ENCODE measurements around the gene ANKRD16.
"Not testable (repeated sequence)": the region's sequence is repeated elsewhere in the genome, so short reads cannot be mapped to it uniquely, and the experiment has no call there.

Gene ANKRD16

DNA sequence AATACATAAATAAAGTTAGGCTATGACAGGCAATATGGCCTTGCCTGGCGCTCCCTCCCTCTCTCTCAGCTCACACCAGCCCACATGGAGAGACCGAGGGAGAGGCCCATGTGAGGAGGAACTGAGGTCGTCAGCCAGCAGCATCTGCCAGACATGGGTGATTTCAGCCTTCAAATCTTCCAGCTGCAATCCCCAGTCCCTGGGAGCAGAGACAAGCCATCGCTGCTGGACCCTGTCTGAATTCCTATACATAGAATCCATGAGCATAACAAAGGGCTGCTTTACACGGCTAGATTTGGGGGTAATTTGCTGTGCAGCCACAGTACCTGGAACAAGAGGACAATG is 35.6 kb downstream of the ANKRD16 start:
- Histone ChIP-seq H3K4me3 (ENCODE audit: insufficient read depth, low read length, poor library complexity, severe bottlenecking) (no peak overlapping the region), H3K9ac (ENCODE audit: low read length) (no peak overlapping the region), H3K27ac (ENCODE audit: low read depth, low read length) (no peak overlapping the region), H3F3A (ENCODE audit: insufficient read depth) (no peaks in the 10 kb centered on the region), H3K9me3 (ENCODE audit: insufficient read depth, low read length) (no peaks in the 10 kb centered on the region), H3K36me3 (ENCODE audit: low read length) (no peaks in the 10 kb centered on the region), H4K20me1 (ENCODE audit: low read depth, low read length) (no peaks in the 10 kb centered on the region), H3K4me2 (ENCODE audit: low read depth, low read length, poor library complexity, severe bottlenecking) (no peak overlapping the region), H3K27me3 (ENCODE audit: low read length) (no peaks in the 10 kb centered on the region), H2AFZ (ENCODE audit: low read depth, low read length, severe bottlenecking) (no peak overlapping the region), H3K9me2 (replicated peaks; ENCODE audit: insufficient read depth, low read length) (no peaks in the 10 kb centered on the region), H3K79me2 (ENCODE audit: insufficient read depth, low read length) (no peaks in the 10 kb centered on the region)
- TF ChIP-seq, protein P1, sequence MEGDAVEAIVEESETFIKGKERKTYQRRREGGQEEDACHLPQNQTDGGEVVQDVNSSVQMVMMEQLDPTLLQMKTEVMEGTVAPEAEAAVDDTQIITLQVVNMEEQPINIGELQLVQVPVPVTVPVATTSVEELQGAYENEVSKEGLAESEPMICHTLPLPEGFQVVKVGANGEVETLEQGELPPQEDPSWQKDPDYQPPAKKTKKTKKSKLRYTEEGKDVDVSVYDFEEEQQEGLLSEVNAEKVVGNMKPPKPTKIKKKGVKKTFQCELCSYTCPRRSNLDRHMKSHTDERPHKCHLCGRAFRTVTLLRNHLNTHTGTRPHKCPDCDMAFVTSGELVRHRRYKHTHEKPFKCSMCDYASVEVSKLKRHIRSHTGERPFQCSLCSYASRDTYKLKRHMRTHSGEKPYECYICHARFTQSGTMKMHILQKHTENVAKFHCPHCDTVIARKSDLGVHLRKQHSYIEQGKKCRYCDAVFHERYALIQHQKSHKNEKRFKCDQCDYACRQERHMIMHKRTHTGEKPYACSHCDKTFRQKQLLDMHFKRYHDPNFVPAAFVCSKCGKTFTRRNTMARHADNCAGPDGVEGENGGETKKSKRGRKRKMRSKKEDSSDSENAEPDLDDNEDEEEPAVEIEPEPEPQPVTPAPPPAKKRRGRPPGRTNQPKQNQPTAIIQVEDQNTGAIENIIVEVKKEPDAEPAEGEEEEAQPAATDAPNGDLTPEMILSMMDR (IDR thresholded peaks at IDR 0.05; ENCODE audit: insufficient read depth, low read length, poor library complexity, severe bottlenecking): no peak
- no peak for TF ChIP-seq EZH2phosphoT487 (conservative IDR thresholded peaks at IDR 0.05; ENCODE audit: low read length)

DNA sequence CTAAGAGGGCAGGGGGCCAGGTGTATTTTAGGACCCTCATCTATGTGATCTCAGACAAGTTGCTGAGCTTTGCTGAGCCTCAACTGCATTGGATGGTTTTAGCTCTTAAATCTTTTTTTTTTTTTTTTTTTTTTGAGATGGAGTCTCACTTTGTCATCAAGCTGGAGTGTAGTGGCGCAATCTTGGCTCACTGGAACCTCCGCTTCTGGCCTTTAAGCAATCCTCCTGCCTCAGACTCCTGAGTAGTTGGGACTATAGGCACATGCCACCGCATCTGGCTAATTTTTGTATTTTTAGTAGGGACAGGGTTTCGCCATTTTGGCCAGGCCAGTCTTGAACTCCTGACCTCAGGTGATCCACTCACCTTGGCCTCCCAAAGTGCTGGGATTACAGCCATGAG is 43.0 kb downstream of the ANKRD16 start:
- H3K79me2 ChIP-seq (ENCODE audit: insufficient read depth, low read length); H3K9me2 ChIP-seq (replicated peaks; ENCODE audit: insufficient read depth, low read length); H3K27me3 ChIP-seq (ENCODE audit: low read length); H4K20me1 ChIP-seq (ENCODE audit: low read depth, low read length); H3K4me3 ChIP-seq (ENCODE audit: insufficient read depth, low read length, poor library complexity, severe bottlenecking); H3K9me3 ChIP-seq (ENCODE audit: insufficient read depth, low read length); H3K36me3 ChIP-seq (ENCODE audit: low read length): not testable (repeated sequence)
- peak overlapping the region; percentile 6 for H2AFZ ChIP-seq (ENCODE audit: low read depth, low read length, severe bottlenecking)
- H3F3A ChIP-seq (ENCODE audit: insufficient read depth): peaks cover 47% of the 10 kb centered on the region
- peak overlapping the region; percentile 12 for H3K9ac ChIP-seq (ENCODE audit: low read length)
- peak overlapping the region; percentile 97 for H3K27ac ChIP-seq (ENCODE audit: low read depth, low read length)
- peak overlapping the region; percentile 83 for H3K4me2 ChIP-seq (ENCODE audit: low read depth, low read length, poor library complexity, severe bottlenecking)

DNA sequence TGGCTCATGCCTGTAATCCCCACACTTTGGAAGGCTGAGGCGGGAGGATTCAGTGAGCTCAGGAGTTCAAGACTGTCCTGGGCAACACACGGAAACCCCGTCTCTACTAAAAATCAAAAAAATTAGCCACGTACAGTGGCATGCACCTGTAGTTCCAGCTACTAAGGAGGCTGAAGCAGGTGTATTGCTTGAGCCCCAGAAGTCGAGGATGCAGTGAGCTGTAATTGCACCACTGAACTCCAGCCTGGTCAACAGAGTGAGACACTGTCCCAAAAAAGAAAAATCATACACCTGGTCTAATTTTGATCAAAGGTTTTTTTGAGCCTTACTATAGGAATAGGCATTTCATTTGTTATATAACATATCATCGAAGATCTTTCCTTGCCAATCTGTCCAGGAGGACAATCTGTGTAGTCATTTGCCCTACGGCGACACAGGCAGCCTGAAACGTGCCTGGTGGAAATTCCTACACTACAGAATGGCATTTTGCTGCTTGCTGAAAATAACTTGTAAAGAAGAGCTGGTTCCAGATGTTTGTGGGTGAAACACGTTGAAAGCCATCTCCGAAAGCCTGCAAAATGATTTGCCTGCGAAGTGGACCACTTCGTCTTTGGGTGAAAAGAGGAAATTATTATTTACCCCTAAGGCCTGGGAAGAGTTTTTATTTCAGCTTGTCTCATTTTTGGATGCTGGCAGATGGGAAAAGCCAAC is 45.2 kb downstream of the ANKRD16 start:
- H3K27ac ChIP-seq (ENCODE audit: low read depth, low read length): peak overlapping the region; percentile 97
- TF ChIP-seq EZH2phosphoT487 (conservative IDR thresholded peaks at IDR 0.05; ENCODE audit: low read length): no peak
- TF ChIP-seq, protein P1 (IDR thresholded peaks at IDR 0.05; ENCODE audit: insufficient read depth, low read length, poor library complexity, severe bottlenecking): no peak
- H3K36me3 ChIP-seq (ENCODE audit: low read length): no peaks in the 10 kb centered on the region
- H3K9ac ChIP-seq (ENCODE audit: low read length): peak overlapping the region; percentile 50
- no peaks in the 10 kb centered on the region for H3K27me3 ChIP-seq (ENCODE audit: low read length)
- peaks cover 63% of the 10 kb centered on the region for H3F3A ChIP-seq (ENCODE audit: insufficient read depth)
- H3K4me2 ChIP-seq (ENCODE audit: low read depth, low read length, poor library complexity, severe bottlenecking): peak overlapping the region; percentile 83
- H3K4me3 ChIP-seq (ENCODE audit: insufficient read depth, low read length, poor library complexity, severe bottlenecking): peak overlapping the region; percentile 46
- no peaks in the 10 kb centered on the region for H3K9me3 ChIP-seq (ENCODE audit: insufficient read depth, low read length)
- no peaks in the 10 kb centered on the region for H3K9me2 ChIP-seq (replicated peaks; ENCODE audit: insufficient read depth, low read length)
- peak overlapping the region; percentile 69 for H2AFZ ChIP-seq (ENCODE audit: low read depth, low read length, severe bottlenecking)
- H3K79me2 ChIP-seq (ENCODE audit: insufficient read depth, low read length): no peaks in the 10 kb centered on the region
- H4K20me1 ChIP-seq (ENCODE audit: low read depth, low read length): no peaks in the 10 kb centered on the region

DNA sequence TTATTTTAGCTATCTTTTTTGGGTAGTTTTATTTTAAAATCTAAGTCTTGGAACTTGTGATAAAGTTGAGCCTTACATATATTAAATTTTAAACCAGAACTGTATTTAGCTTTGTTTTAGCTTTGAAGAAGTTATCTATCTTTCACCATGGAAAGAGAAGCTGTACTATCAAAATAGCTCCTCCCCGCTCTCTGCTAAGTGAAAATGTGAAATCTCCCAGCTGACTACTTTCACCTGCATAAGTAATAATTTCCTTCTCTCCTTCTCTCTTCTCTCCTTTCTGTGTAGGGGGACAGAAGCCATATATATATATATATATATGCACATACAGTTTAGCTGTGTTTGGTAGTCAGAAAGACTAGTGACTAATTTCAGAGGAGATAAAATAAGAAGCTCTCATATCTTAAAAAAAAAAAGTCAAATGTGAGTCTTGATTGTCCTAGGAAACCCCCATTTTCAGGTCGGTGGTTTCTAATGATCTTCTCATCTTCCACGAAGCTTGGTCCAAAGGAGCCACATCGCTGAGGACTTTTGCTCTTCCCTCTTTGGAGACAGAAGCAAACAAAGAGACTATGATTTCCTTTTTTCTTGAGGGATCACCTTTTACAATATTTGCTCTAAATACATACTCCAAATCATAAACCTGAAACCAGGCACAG is 45.9 kb downstream of the ANKRD16 start:
- Histone ChIP-seq H3K9ac (ENCODE audit: low read length) (peak overlapping the region; percentile 50), H3K27ac (ENCODE audit: low read depth, low read length) (peak overlapping the region; percentile 97), H3K9me3 (ENCODE audit: insufficient read depth, low read length) (no peaks in the 10 kb centered on the region), H3F3A (ENCODE audit: insufficient read depth) (peaks cover 63% of the 10 kb centered on the region), H3K4me3 (ENCODE audit: insufficient read depth, low read length, poor library complexity, severe bottlenecking) (peak overlapping the region; percentile 46), H3K27me3 (ENCODE audit: low read length) (no peaks in the 10 kb centered on the region), H3K36me3 (ENCODE audit: low read length) (no peaks in the 10 kb centered on the region), H2AFZ (ENCODE audit: low read depth, low read length, severe bottlenecking) (peak overlapping the region; percentile 10), H3K9me2 (replicated peaks; ENCODE audit: insufficient read depth, low read length) (no peaks in the 10 kb centered on the region), H3K79me2 (ENCODE audit: insufficient read depth, low read length) (no peaks in the 10 kb centered on the region), H4K20me1 (ENCODE audit: low read depth, low read length) (no peaks in the 10 kb centered on the region), H3K4me2 (ENCODE audit: low read depth, low read length, poor library complexity, severe bottlenecking) (peak overlapping the region; percentile 83)
- no peak for TF ChIP-seq EZH2phosphoT487 (conservative IDR thresholded peaks at IDR 0.05; ENCODE audit: low read length)
- TF ChIP-seq, protein P1 (IDR thresholded peaks at IDR 0.05; ENCODE audit: insufficient read depth, low read length, poor library complexity, severe bottlenecking): no peak
